Small intestine (tissue), 4 donors: ENCODE data around the gene CENPVL1. TPM values are rescaled to one million over a fixed set of nuclear protein-coding genes. Genes with fewer than 3 reads are reported as not detected.

ENCODE experiments used
- polyA plus RNA-seq, 4 donors: library from polyadenylated mRNA; stranded (reverse) in 3 of 4; unstranded in 1 of 4; fragments of 200-250 nt in 3 of 4; fragments of 120-200 nt in 1 of 4; gene quantifications; one replicate each; pipeline versions ENCODE4 v1.2.1 to v1.2.3, GENCODE V29; 2013
- donor health status: healthy with polysubstance abuse.
- donor health status: Bipolar disorder and iron deficiency.
- donor health status: healthy.

CENPVL1 gene
- polyA plus RNA-seq, 4 donors = 0.03 to 0.42 TPM; not detected in 2

Other genes starting within 250 kb of the CENPVL1 start
- 10 to 100 TPM in 1 of 4 donors, 1 to 10 TPM in 3; 1.5 to 19.9 (median 4.5) TPM for gene NUDT11, start 213.9 kb upstream of the CENPVL1 start, polyA plus RNA-seq
- 1 to 10 TPM in 2 of 4 donors, under 1 TPM in 2; 0.09 to 3.4 (median 0.92) TPM for gene CENPVL3, start 91.6 kb upstream of the CENPVL1 start, polyA plus RNA-seq
- under 1 TPM in 2 of 4 donors, not detected in 2; 0.03 to 0.42 TPM for gene CENPVL2, start 27.7 kb upstream of the CENPVL1 start, polyA plus RNA-seq
- 10 to 100 TPM in 1 of 4 donors, 1 to 10 TPM in 3; 1.1 to 12.9 (median 3.5) TPM for gene GSPT2, start 32.9 kb downstream of the CENPVL1 start, polyA plus RNA-seq
- gene MAGED1, start 183.1 kb downstream of the CENPVL1 start, polyA plus RNA-seq = 100 to 1,000 TPM in 1 of 4 donors, 10 to 100 TPM in 3; 14.3 to 160 (median 26.7) TPM